Measurements from ENCODE around the gene HLCS.
"Not testable (repeated sequence)": the region's sequence is repeated elsewhere in the genome, so short reads cannot be mapped to it uniquely, and the experiment has no call there.

HLCS gene

GRCh38 chr21:37001441-37001840 is 35.0 kb upstream of the HLCS start:
- TF ChIP-seq, protein P1, sequence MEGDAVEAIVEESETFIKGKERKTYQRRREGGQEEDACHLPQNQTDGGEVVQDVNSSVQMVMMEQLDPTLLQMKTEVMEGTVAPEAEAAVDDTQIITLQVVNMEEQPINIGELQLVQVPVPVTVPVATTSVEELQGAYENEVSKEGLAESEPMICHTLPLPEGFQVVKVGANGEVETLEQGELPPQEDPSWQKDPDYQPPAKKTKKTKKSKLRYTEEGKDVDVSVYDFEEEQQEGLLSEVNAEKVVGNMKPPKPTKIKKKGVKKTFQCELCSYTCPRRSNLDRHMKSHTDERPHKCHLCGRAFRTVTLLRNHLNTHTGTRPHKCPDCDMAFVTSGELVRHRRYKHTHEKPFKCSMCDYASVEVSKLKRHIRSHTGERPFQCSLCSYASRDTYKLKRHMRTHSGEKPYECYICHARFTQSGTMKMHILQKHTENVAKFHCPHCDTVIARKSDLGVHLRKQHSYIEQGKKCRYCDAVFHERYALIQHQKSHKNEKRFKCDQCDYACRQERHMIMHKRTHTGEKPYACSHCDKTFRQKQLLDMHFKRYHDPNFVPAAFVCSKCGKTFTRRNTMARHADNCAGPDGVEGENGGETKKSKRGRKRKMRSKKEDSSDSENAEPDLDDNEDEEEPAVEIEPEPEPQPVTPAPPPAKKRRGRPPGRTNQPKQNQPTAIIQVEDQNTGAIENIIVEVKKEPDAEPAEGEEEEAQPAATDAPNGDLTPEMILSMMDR (IDR thresholded peaks at IDR 0.05; ENCODE audit: insufficient read depth, missing control alignments), result no peak
- DNase-seq (ENCODE audit: insufficient read length, low spot score), result no peak
- FAIRE-seq, result no peak

- TF ChIP-seq, protein P1 (IDR thresholded peaks at IDR 0.05; ENCODE audit: insufficient read depth, missing control alignments), result peak; percentile 8
- DNase-seq (ENCODE audit: insufficient read length, low spot score), result no peak
- no peak for FAIRE-seq
Measured at GRCh38 chr21:37000381-37000780, 33.9 kb upstream of the HLCS start.

- FAIRE-seq (no peak), DNase-seq (ENCODE audit: insufficient read length, low spot score) (no peak)
- TF ChIP-seq, protein P1 (IDR thresholded peaks at IDR 0.05; ENCODE audit: insufficient read depth, missing control alignments), result no peak
Measured at GRCh38 chr21:36999131-36999898, 32.8 kb upstream of the HLCS start.

- not testable (repeated sequence) for DNase-seq (ENCODE audit: insufficient read length, low spot score); FAIRE-seq
Measured at GRCh38 chr21:36995285-36995684, 28.8 kb upstream of the HLCS start.

DNA sequence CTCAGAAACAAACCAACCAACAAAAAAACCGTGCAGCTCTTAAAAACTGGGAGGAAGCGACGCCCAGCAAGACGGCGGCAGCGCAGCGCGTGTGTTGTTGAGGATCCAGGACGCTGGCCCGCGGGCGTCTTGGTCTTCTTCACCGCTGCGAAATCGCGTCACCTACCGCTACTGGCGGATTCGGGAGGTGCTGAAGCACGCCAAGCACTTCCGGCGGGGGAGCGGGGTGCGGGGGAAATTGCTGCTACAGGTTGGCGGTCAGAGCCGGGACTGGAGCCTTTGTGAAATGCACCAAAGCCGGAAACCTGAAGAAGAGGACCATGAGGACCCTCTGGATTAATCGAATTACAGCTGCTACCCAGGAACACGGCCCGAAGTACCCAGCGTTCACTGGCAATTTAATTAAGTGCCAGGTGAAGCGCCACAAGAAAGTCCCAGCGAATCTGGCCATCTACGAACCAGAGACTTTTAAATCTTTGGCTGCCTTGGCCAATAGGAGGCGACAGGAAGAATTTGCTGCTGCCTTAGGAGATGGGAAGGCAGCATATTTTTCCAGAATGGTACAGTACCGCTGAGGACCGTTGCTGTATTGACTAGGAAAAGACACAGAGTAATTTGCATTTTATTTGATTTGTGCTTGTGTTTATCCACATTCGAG is 28.2 kb upstream of the HLCS start:
- DNase-seq (ENCODE audit: insufficient read length, low spot score) (no peak), FAIRE-seq (no peak)
- TF ChIP-seq, protein P1 (IDR thresholded peaks at IDR 0.05; ENCODE audit: insufficient read depth, missing control alignments), result no peak

- DNase-seq (ENCODE audit: insufficient read length, low spot score), result no peak
- FAIRE-seq, result no peak
- TF ChIP-seq, protein P1 (IDR thresholded peaks at IDR 0.05; ENCODE audit: insufficient read depth, missing control alignments), result no peak
Measured at GRCh38 chr21:36992671-36993070, 26.2 kb upstream of the HLCS start.

DNA sequence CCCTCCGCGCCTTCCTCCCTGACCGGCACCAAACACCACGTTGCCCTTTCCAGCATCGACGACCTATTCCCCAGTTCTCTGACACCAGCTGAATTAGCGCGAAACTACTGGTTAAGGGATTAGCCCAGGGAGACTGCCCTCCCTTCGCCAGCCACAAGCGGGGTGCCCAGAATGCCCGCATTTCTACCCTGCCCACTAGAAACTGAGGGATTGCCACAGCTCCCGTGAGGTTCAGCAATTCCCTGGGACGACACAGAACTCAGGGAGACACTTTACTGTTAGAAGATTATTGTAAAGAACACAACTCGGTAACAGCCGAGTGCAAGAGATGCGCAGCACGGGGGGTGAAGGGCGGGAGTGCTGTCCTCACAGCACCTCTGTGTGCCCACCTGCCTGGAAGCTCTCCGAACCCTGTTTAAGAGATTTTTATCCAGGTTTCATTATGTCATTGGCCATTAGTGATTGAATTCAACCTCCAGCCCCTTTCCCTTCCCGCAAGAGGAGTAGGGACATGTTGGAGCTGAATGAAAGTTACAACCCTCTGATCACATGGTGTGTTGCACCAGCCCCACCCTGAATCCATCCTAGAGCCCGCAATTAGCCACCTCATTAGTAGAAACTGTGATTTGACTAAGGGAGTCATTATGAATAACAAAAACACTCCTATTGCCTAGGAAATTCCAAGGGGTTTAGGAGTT is 24.2 kb upstream of the HLCS start:
- FAIRE-seq (no peak), DNase-seq (ENCODE audit: insufficient read length, low spot score) (no peak)

More for the DNA sequence above, 24.2 kb upstream of the HLCS start:
- TF ChIP-seq, protein P1 (IDR thresholded peaks at IDR 0.05; ENCODE audit: insufficient read depth, missing control alignments), result no peak
